ENCODE data around the gene MCRIP1. TPM values are rescaled to one million over a fixed set of nuclear protein-coding genes. Genes with fewer than 3 reads are reported as not detected.

MCRIP1 gene
- total and polyA plus RNA-seq, 4 donors: 51.0 to 234 (median 181) TPM

GRCh38 chr17:81821603-81822311, 11.3 kb downstream of the MCRIP1 start:
- Histone ChIP-seq H3K27me3 (ENCODE audit: control insufficient read depth, insufficient read depth, low read length) (no peaks in the 10 kb centered on the region), H3K27ac (ENCODE audit: low read depth, low read length) (no peak overlapping the region), H3K4me1 (ENCODE audit: control insufficient read depth, insufficient read depth, low read length) (peaks cover 5% of the 10 kb centered on the region), H3K9me3 (ENCODE audit: control insufficient read depth, insufficient read depth, low read length) (no peaks in the 10 kb centered on the region), H3K36me3 (ENCODE audit: control insufficient read depth, insufficient read depth, low read length) (peaks cover 55% of the 10 kb centered on the region), H3K4me3 (ENCODE audit: low read depth, low read length) (no peak overlapping the region)
- DNase-seq (ENCODE audit: low read depth in 4 of 6, low spot score in 6 of 6): no peak
- WGBS (ENCODE audit: insufficient coverage): 70% methylated on average over 19 of the region's 20 CpGs

GRCh38 chr17:81821147-81821546, 11.9 kb downstream of the MCRIP1 start:
- Histone ChIP-seq H3K4me3 (ENCODE audit: low read depth, low read length) (no peak overlapping the region), H3K36me3 (ENCODE audit: control insufficient read depth, insufficient read depth, low read length) (peaks cover 52% of the 10 kb centered on the region), H3K4me1 (ENCODE audit: control insufficient read depth, insufficient read depth, low read length) (peaks cover 5% of the 10 kb centered on the region), H3K9me3 (ENCODE audit: control insufficient read depth, insufficient read depth, low read length) (no peaks in the 10 kb centered on the region), H3K27ac (ENCODE audit: low read depth, low read length) (no peak overlapping the region), H3K27me3 (ENCODE audit: control insufficient read depth, insufficient read depth, low read length) (no peaks in the 10 kb centered on the region)
- 94% methylated on average over 8 of the region's 8 CpGs for WGBS (ENCODE audit: insufficient coverage)
- DNase-seq (ENCODE audit: low read depth in 4 of 6, low spot score in 6 of 6): no peak

GRCh38 chr17:81819708-81820107, 13.4 kb downstream of the MCRIP1 start:
- 30% methylated on average over 3 of the region's 13 CpGs for WGBS (ENCODE audit: insufficient coverage)
- H3K27ac ChIP-seq (ENCODE audit: low read depth, low read length): no peak overlapping the region
- no peaks in the 10 kb centered on the region for H3K9me3 ChIP-seq (ENCODE audit: control insufficient read depth, insufficient read depth, low read length)
- H3K4me1 ChIP-seq (ENCODE audit: control insufficient read depth, insufficient read depth, low read length): peaks cover 5% of the 10 kb centered on the region
- H3K36me3 ChIP-seq (ENCODE audit: control insufficient read depth, insufficient read depth, low read length): peaks cover 38% of the 10 kb centered on the region
- H3K27me3 ChIP-seq (ENCODE audit: control insufficient read depth, insufficient read depth, low read length): peaks cover 2% of the 10 kb centered on the region
- DNase-seq (ENCODE audit: low read depth in 4 of 6, low spot score in 6 of 6): no peak
- no peak overlapping the region for H3K4me3 ChIP-seq (ENCODE audit: low read depth, low read length)

GRCh38 chr17:81817758-81818147, 15.3 kb downstream of the MCRIP1 start:
- peaks cover 5% of the 10 kb centered on the region for H3K4me1 ChIP-seq (ENCODE audit: control insufficient read depth, insufficient read depth, low read length)
- H3K36me3 ChIP-seq (ENCODE audit: control insufficient read depth, insufficient read depth, low read length): peaks cover 18% of the 10 kb centered on the region
- no peak overlapping the region for H3K4me3 ChIP-seq (ENCODE audit: low read depth, low read length)
- 58% methylated on average over 7 of the region's 7 CpGs for WGBS (ENCODE audit: insufficient coverage)
- peaks cover 2% of the 10 kb centered on the region for H3K27me3 ChIP-seq (ENCODE audit: control insufficient read depth, insufficient read depth, low read length)
- H3K9me3 ChIP-seq (ENCODE audit: control insufficient read depth, insufficient read depth, low read length): no peaks in the 10 kb centered on the region
- no peak overlapping the region for H3K27ac ChIP-seq (ENCODE audit: low read depth, low read length)
- DNase-seq (ENCODE audit: low read depth in 4 of 6, low spot score in 6 of 6): no peak

- Histone ChIP-seq H3K36me3 (ENCODE audit: control insufficient read depth, insufficient read depth, low read length) (no peaks in the 10 kb centered on the region), H3K9me3 (ENCODE audit: control insufficient read depth, insufficient read depth, low read length) (no peaks in the 10 kb centered on the region), H3K27me3 (ENCODE audit: control insufficient read depth, insufficient read depth, low read length) (peaks cover 2% of the 10 kb centered on the region), H3K4me1 (ENCODE audit: control insufficient read depth, insufficient read depth, low read length) (no peaks in the 10 kb centered on the region), H3K27ac (ENCODE audit: low read depth, low read length) (no peak overlapping the region), H3K4me3 (ENCODE audit: low read depth, low read length) (no peak overlapping the region)
- no CpG with 5 or more reads among the region's 2 CpGs for WGBS (ENCODE audit: insufficient coverage)
- DNase-seq (ENCODE audit: low read depth in 4 of 6, low spot score in 6 of 6): no peak
These were observed 17.5 kb downstream of the MCRIP1 start for GRCh38 chr17:81815646-81815986.

- Histone ChIP-seq H3K4me1 (ENCODE audit: control insufficient read depth, insufficient read depth, low read length) (no peaks in the 10 kb centered on the region), H3K4me3 (ENCODE audit: low read depth, low read length) (no peak overlapping the region), H3K9me3 (ENCODE audit: control insufficient read depth, insufficient read depth, low read length) (no peaks in the 10 kb centered on the region), H3K36me3 (ENCODE audit: control insufficient read depth, insufficient read depth, low read length) (no peaks in the 10 kb centered on the region), H3K27ac (ENCODE audit: low read depth, low read length) (no peak overlapping the region), H3K27me3 (ENCODE audit: control insufficient read depth, insufficient read depth, low read length) (peaks cover 2% of the 10 kb centered on the region)
- DNase-seq (ENCODE audit: low read depth in 4 of 6, low spot score in 6 of 6): no peak
- 71% methylated on average over 23 of the region's 24 CpGs for WGBS (ENCODE audit: insufficient coverage)
These were observed 18.1 kb downstream of the MCRIP1 start for GRCh38 chr17:81814748-81815645.

GRCh38 chr17:81813861-81814683, 19.0 kb downstream of the MCRIP1 start:
- peaks cover 2% of the 10 kb centered on the region for H3K27me3 ChIP-seq (ENCODE audit: control insufficient read depth, insufficient read depth, low read length)
- H3K27ac ChIP-seq (ENCODE audit: low read depth, low read length): no peak overlapping the region
- DNase-seq (ENCODE audit: low read depth in 4 of 6, low spot score in 6 of 6): no peak
- no peaks in the 10 kb centered on the region for H3K4me1 ChIP-seq (ENCODE audit: control insufficient read depth, insufficient read depth, low read length)
- 87% methylated on average over 33 of the region's 41 CpGs for WGBS (ENCODE audit: insufficient coverage)
- H3K36me3 ChIP-seq (ENCODE audit: control insufficient read depth, insufficient read depth, low read length): no peaks in the 10 kb centered on the region
- H3K9me3 ChIP-seq (ENCODE audit: control insufficient read depth, insufficient read depth, low read length): no peaks in the 10 kb centered on the region
- no peak overlapping the region for H3K4me3 ChIP-seq (ENCODE audit: low read depth, low read length)

GRCh38 chr17:81813371-81813684, 19.8 kb downstream of the MCRIP1 start:
- Histone ChIP-seq H3K9me3 (ENCODE audit: control insufficient read depth, insufficient read depth, low read length) (no peaks in the 10 kb centered on the region), H3K27me3 (ENCODE audit: control insufficient read depth, insufficient read depth, low read length) (peaks cover 4% of the 10 kb centered on the region), H3K36me3 (ENCODE audit: control insufficient read depth, insufficient read depth, low read length) (no peaks in the 10 kb centered on the region), H3K4me1 (ENCODE audit: control insufficient read depth, insufficient read depth, low read length) (no peaks in the 10 kb centered on the region), H3K4me3 (ENCODE audit: low read depth, low read length) (no peak overlapping the region), H3K27ac (ENCODE audit: low read depth, low read length) (no peak overlapping the region)
- DNase-seq (ENCODE audit: low read depth in 4 of 6, low spot score in 6 of 6): no peak
- 92% methylated on average over 15 of the region's 15 CpGs for WGBS (ENCODE audit: insufficient coverage)

- Histone ChIP-seq H3K36me3 (ENCODE audit: control insufficient read depth, insufficient read depth, low read length) (no peaks in the 10 kb centered on the region), H3K9me3 (ENCODE audit: control insufficient read depth, insufficient read depth, low read length) (no peaks in the 10 kb centered on the region), H3K4me3 (ENCODE audit: low read depth, low read length) (no peak overlapping the region), H3K27ac (ENCODE audit: low read depth, low read length) (no peak overlapping the region), H3K4me1 (ENCODE audit: control insufficient read depth, insufficient read depth, low read length) (no peaks in the 10 kb centered on the region), H3K27me3 (ENCODE audit: control insufficient read depth, insufficient read depth, low read length) (peaks cover 4% of the 10 kb centered on the region)
- DNase-seq (ENCODE audit: low read depth in 4 of 6, low spot score in 6 of 6): no peak
- WGBS (ENCODE audit: insufficient coverage): 87% methylated on average over 38 of the region's 45 CpGs
These were observed 20.3 kb downstream of the MCRIP1 start for GRCh38 chr17:81812571-81813370.
